Measurements from ENCODE around the gene FOXD4L6.
"Not testable (repeated sequence)": the region's sequence is repeated elsewhere in the genome, so short reads cannot be mapped to it uniquely, and the experiment has no call there.

DNA sequence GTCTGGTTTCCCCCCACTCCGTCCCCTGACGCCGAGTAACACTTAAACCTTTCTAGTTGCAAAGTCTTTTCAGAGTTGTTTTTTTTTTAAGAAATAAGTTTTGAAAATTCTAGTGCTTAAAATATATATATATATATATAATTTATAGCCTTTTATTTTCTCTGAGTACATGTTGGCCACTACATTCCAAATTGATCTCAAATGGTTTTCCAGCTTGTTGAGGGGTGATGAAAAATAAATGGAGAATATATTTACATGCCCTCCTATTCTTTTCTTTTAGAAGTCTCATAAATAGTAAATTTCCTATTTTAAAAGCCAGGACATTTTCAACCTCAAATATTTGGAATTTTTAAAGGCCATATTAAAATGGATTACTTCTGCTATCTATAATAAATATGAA lies 2.5 kb downstream of the FOXD4L6 start:
- TF ChIP-seq, protein P1, sequence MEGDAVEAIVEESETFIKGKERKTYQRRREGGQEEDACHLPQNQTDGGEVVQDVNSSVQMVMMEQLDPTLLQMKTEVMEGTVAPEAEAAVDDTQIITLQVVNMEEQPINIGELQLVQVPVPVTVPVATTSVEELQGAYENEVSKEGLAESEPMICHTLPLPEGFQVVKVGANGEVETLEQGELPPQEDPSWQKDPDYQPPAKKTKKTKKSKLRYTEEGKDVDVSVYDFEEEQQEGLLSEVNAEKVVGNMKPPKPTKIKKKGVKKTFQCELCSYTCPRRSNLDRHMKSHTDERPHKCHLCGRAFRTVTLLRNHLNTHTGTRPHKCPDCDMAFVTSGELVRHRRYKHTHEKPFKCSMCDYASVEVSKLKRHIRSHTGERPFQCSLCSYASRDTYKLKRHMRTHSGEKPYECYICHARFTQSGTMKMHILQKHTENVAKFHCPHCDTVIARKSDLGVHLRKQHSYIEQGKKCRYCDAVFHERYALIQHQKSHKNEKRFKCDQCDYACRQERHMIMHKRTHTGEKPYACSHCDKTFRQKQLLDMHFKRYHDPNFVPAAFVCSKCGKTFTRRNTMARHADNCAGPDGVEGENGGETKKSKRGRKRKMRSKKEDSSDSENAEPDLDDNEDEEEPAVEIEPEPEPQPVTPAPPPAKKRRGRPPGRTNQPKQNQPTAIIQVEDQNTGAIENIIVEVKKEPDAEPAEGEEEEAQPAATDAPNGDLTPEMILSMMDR (conservative IDR thresholded peaks at IDR 0.05 in 1 of 2, IDR thresholded peaks at IDR 0.05 in 1 of 2; ENCODE audit: extremely low read depth in 1 of 2, insufficient read depth in 1 of 2, low read depth in 1 of 2, low read length in 2 of 2) = not testable (repeated sequence)
- TF ChIP-seq EZH2 (IDR thresholded peaks at IDR 0.05; ENCODE audit: borderline replicate concordance, low read length) = not testable (repeated sequence)

Data from mammary epithelial cell (primary cell).